Neural progenitor cell (in vitro differentiated cells): ENCODE measurements around the gene DTNBP1. TPM values are rescaled to one million over a fixed set of nuclear protein-coding genes. Genes with fewer than 3 reads are reported as not detected.

ENCODE experiments used
- DNase-seq: peaks from one replicate; pipeline ENCODE4 v3.0.0-alpha.2; 2016; ENCODE audit warnings: low spot score
- H2AFZ ChIP-seq: fragments of 200-600 bp; sonication (generic); replicated peaks from 2 replicates; pipeline ENCODE4 v1.6.1; 2016; ENCODE audit warnings: antibody characterized with exemption
- H3F3A ChIP-seq: fragments of 200-600 bp; sonication (generic); 2 replicates; pipeline ENCODE4 v1.6.1; 2016; ENCODE audit warnings: antibody characterized with exemption, low read depth
- H3K27ac ChIP-seq: fragments of 200-600 bp; sonication (generic); 2 replicates; pipeline ENCODE4 v1.5.1; 2016; ENCODE audit warnings: mild to moderate bottlenecking
- H3K27me3 ChIP-seq: fragments of 200-600 bp; sonication (generic); 2 replicates; pipeline ENCODE4 v1.6.1; 2016; ENCODE audit warnings: mild to moderate bottlenecking, moderate library complexity
- H3K36me3 ChIP-seq: fragments of 200-600 bp; sonication (generic); 2 replicates; pipeline ENCODE4 v1.5.1; 2016
- H3K4me1 ChIP-seq: fragments of 200-600 bp; sonication (generic); 2 replicates; pipeline ENCODE4 v1.6.1; 2016; ENCODE audit warnings: mixed run types
- H3K4me2 ChIP-seq: fragments of 200-600 bp; sonication (generic); 2 replicates; pipeline ENCODE4 v1.6.1; 2016
- H3K4me3 ChIP-seq: fragments of 200-600 bp; sonication (generic); 2 replicates; pipeline ENCODE4 v1.5.1; 2016
- H3K79me2 ChIP-seq: fragments of 200-600 bp; sonication (generic); 2 replicates; pipeline ENCODE4 v1.6.1; 2016; ENCODE audit warnings: low read depth
- H3K9ac ChIP-seq: fragments of 200-600 bp; sonication (generic); 2 replicates; pipeline ENCODE4 v1.6.1; 2016
- H3K9me3 ChIP-seq: fragments of 200-600 bp; sonication (generic); 2 replicates; pipeline ENCODE4 v1.5.1; 2016; ENCODE audit warnings: low read depth
- H4K20me1 ChIP-seq: fragments of 200-600 bp; sonication (generic); 2 replicates; pipeline ENCODE4 v1.6.1; 2016; ENCODE audit warnings: low read depth
- H3K27ac Mint-ChIP-seq: 3 replicates; pipeline ENCODE4 v1.8.0; 2021; ENCODE audit warnings: mixed read lengths
- H3K27me3 Mint-ChIP-seq: 2 replicates; pipeline ENCODE4 v1.8.0; 2022; ENCODE audit warnings: low read depth, mild to moderate bottlenecking, inconsistent platforms, moderate library complexity, mixed read lengths; ENCODE audit not compliant: insufficient read depth
- H3K36me3 Mint-ChIP-seq: 3 replicates; pipeline ENCODE4 v1.8.0; 2021; ENCODE audit warnings: mixed read lengths
- H3K4me1 Mint-ChIP-seq: 3 replicates; pipeline ENCODE4 v1.8.0; 2021; ENCODE audit warnings: mixed read lengths
- H3K4me3 Mint-ChIP-seq: 3 replicates; pipeline ENCODE4 v1.8.0; 2021; ENCODE audit warnings: mild to moderate bottlenecking, moderate library complexity, mixed read lengths
- H3K9me3 Mint-ChIP-seq: 3 replicates; pipeline ENCODE4 v1.8.0; 2020; ENCODE audit warnings: mixed read lengths
- EZH2 ChIP-seq: fragments of 200-600 bp; sonication (generic); IDR thresholded peaks from 2 replicates; pipeline ENCODE4 v1.6.1; 2017; ENCODE audit warnings: antibody characterized with exemption, mild to moderate bottlenecking, moderate library complexity
- EZH2phosphoT487 ChIP-seq: fragments of 200-600 bp; sonication (generic); IDR thresholded peaks from 2 replicates; pipeline ENCODE4 v1.6.1; 2017; ENCODE audit warnings: antibody characterized with exemption
- total RNA-seq: library from RNA; depleted of rRNA; stranded (reverse); fragments of >200 nt; gene quantifications from 2 replicates; pipeline ENCODE4 v1.2.3, GENCODE V29; 2015; ENCODE audit warnings: low replicate concordance
- TF ChIP-seq, protein P1 (sequence below): fragments of 200-600 bp; sonication (generic); IDR thresholded peaks from 2 replicates; pipeline ENCODE4 v1.5.1; 2017; ENCODE audit warnings: antibody characterized with exemption, mild to moderate bottlenecking

DTNBP1 gene
- total RNA-seq, 1 donor from 2014 or later = 4.5 TPM

DNA sequence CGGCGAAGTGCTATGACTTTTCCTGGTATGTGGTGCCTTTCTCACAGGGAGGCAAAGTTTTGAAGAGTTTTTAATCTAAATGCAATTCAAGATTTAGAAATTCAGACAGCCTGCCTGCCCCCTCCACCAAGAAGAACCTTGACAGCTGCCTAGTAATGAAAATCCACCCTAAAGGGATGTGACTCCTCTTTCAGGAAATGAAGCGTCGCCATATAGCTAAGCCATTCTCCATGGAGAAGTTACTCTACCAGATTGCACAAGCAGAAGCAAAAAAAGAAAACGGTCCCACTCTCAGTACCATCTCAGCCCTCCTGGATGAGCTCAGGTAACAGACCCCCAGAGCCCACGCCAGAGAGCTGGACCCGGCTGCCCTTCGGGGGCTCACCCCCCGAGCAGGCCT, 150.1 kb downstream of the DTNBP1 start:
- no peaks in the 10 kb centered on the region for H3K9me3 Mint-ChIP-seq
- Histone ChIP-seq H3K27ac (no peak overlapping the region), H3K27me3 (no peaks in the 10 kb centered on the region), H4K20me1 (peaks cover 5% of the 10 kb centered on the region), H3K4me2 (no peak overlapping the region), H3F3A (no peaks in the 10 kb centered on the region), H3K4me1 (no peaks in the 10 kb centered on the region), H3K4me3 (no peak overlapping the region), H3K36me3 (no peaks in the 10 kb centered on the region), H3K79me2 (no peaks in the 10 kb centered on the region), H3K9me3 (no peaks in the 10 kb centered on the region), H3K9ac (no peak overlapping the region), H2AFZ (no peak overlapping the region)
- TF ChIP-seq, protein P1, sequence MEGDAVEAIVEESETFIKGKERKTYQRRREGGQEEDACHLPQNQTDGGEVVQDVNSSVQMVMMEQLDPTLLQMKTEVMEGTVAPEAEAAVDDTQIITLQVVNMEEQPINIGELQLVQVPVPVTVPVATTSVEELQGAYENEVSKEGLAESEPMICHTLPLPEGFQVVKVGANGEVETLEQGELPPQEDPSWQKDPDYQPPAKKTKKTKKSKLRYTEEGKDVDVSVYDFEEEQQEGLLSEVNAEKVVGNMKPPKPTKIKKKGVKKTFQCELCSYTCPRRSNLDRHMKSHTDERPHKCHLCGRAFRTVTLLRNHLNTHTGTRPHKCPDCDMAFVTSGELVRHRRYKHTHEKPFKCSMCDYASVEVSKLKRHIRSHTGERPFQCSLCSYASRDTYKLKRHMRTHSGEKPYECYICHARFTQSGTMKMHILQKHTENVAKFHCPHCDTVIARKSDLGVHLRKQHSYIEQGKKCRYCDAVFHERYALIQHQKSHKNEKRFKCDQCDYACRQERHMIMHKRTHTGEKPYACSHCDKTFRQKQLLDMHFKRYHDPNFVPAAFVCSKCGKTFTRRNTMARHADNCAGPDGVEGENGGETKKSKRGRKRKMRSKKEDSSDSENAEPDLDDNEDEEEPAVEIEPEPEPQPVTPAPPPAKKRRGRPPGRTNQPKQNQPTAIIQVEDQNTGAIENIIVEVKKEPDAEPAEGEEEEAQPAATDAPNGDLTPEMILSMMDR = no peak
- no peak for TF ChIP-seq EZH2
- no peak overlapping the region for H3K4me3 Mint-ChIP-seq
- no peak overlapping the region for H3K27ac Mint-ChIP-seq
- peaks cover 53% of the 10 kb centered on the region for H3K36me3 Mint-ChIP-seq
- peaks cover 2% of the 10 kb centered on the region for H3K27me3 Mint-ChIP-seq
- DNase-seq = no peak
- H3K4me1 Mint-ChIP-seq = peaks cover 2% of the 10 kb centered on the region

DNA sequence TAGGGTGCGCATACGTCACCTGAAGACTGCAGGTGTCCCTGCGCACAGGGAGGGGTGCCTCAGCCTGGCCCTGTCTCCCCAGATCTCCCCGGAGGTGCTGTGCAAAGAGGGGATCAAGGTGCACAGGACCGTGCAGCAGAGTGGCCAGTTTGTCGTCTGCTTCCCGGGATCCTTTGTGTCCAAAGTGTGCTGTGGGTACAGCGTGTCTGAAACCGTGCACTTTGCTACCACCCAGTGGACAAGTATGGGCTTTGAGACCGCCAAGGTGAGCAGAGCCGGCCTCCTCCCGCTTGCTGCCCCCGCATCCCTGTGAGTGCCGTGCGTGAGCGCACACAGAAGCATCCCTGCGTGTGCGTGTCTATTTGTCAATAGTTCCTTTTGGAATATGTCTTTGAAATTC, 150.7 kb downstream of the DTNBP1 start:
- Histone ChIP-seq H3K9me3 (no peaks in the 10 kb centered on the region), H3K27me3 (no peaks in the 10 kb centered on the region), H3K79me2 (no peaks in the 10 kb centered on the region), H4K20me1 (peaks cover 5% of the 10 kb centered on the region), H3K36me3 (no peaks in the 10 kb centered on the region), H3K4me3 (no peak overlapping the region), H2AFZ (no peak overlapping the region), H3K4me2 (no peak overlapping the region), H3K4me1 (no peaks in the 10 kb centered on the region), H3F3A (no peaks in the 10 kb centered on the region), H3K27ac (no peak overlapping the region), H3K9ac (no peak overlapping the region)
- H3K4me1 Mint-ChIP-seq = peaks cover 2% of the 10 kb centered on the region
- H3K4me3 Mint-ChIP-seq = no peak overlapping the region
- H3K36me3 Mint-ChIP-seq = peaks cover 55% of the 10 kb centered on the region
- TF ChIP-seq EZH2phosphoT487 (no peak), EZH2 (no peak)
- TF ChIP-seq, protein P1 = peak; percentile 42
- H3K27ac Mint-ChIP-seq = peak overlapping the region; percentile 87
- H3K27me3 Mint-ChIP-seq = peaks cover 2% of the 10 kb centered on the region
- no peaks in the 10 kb centered on the region for H3K9me3 Mint-ChIP-seq
- peak; percentile 50 for DNase-seq

DNA sequence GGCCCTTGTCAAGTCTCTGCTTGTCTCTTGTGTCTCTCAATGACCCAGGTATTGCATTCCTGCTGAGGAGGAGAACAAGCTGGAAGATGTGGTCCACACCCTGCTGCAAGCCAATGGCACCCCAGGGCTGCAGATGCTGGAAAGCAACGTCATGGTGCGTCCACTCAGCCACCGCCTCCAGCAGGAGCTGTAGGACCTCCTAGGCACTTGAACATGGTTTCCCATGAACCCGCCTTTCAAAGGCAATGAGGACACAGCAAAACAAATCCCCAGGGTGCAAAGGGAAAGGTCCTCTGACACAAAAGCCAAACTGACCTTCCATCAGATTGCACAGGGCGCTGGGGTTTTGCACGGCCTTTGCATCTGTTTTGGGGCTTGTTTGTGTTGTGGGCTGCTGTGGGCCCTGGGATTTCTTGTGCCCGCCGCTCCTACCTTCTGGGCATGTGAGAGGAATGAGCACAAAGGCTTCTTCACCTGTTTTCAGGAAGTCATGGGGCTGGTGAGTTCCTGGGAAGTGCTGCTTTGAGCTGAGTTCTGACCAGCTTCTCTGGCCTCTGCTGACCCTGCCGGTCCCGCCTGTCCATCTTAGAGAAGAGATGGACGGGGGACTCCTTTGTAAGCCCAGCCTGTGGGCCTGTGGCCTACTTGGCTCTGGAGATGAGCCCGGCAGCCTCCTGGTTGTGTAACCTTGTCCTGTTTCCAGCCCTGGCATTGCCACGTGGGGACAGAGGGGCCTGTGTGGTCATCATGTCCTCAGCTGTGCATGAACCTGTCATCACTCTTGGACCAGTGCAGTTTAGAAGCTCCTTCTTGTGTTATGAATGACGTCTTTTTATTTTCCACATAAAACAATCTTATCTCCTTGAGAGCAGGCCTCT, 151.3 kb downstream of the DTNBP1 start:
- no peaks in the 10 kb centered on the region for H3K36me3 ChIP-seq
- no peaks in the 10 kb centered on the region for H3K4me1 ChIP-seq
- peaks cover 3% of the 10 kb centered on the region for H4K20me1 ChIP-seq
- TF ChIP-seq EZH2phosphoT487 = no peak
- TF ChIP-seq, protein P1 = no peak
- no peak for TF ChIP-seq EZH2
- H3K79me2 ChIP-seq = no peaks in the 10 kb centered on the region
- Mint-ChIP-seq H3K4me3 (no peak overlapping the region), H3K27ac (peak overlapping the region; percentile 87), H3K27me3 (peaks cover 2% of the 10 kb centered on the region), H3K4me1 (peaks cover 2% of the 10 kb centered on the region), H3K36me3 (peaks cover 60% of the 10 kb centered on the region), H3K9me3 (no peaks in the 10 kb centered on the region)
- H3K9me3 ChIP-seq = no peaks in the 10 kb centered on the region
- no peak overlapping the region for H3K9ac ChIP-seq
- no peak overlapping the region for H3K27ac ChIP-seq
- no peak for DNase-seq
- H3K4me3 ChIP-seq = no peak overlapping the region
- no peaks in the 10 kb centered on the region for H3K27me3 ChIP-seq
- no peak overlapping the region for H3K4me2 ChIP-seq
- no peaks in the 10 kb centered on the region for H3F3A ChIP-seq
- H2AFZ ChIP-seq = no peak overlapping the region
